SH-SY5Y (cell line): Measurements from ENCODE around the gene HSPA1B.

ENCODE experiments used
- GATA2 ChIP-seq: IDR thresholded peaks from 2 replicates; pipeline ENCODE4 v1.6.1; 2011; ENCODE audit warnings: mild to moderate bottlenecking, low read depth, low read length
- GATA3 ChIP-seq: IDR thresholded peaks from 2 replicates; pipeline ENCODE4 v1.6.1; 2011; ENCODE audit warnings: low read depth, mild to moderate bottlenecking, low read length, moderate library complexity

Gene HSPA1B

GRCh38 chr6:31842053-31842452, 14.5 kb downstream of the HSPA1B start:
- TF ChIP-seq GATA2, result no peak
- no peak for TF ChIP-seq GATA3

DNA sequence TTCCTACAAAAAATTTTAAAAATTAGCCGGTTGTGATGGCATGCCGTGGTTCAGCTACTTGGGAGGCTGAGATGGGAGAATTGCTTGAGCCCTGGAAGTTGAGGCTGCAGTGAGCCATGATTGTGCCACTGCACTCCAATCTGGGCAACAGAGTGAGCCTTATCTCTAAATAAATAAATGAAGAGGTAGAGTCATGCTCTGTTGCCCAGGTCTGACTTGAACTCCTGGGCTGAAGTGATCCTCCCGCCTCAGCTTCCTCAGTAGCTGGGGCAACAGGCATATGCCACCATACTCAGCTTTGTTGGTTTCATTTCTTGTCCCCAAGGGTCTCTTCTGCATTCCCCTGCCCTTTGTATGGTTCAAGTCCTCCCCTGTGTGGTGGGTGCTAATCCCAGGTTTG, 17.0 kb downstream of the HSPA1B start:
- TF ChIP-seq GATA2 (no peak), GATA3 (no peak)

DNA sequence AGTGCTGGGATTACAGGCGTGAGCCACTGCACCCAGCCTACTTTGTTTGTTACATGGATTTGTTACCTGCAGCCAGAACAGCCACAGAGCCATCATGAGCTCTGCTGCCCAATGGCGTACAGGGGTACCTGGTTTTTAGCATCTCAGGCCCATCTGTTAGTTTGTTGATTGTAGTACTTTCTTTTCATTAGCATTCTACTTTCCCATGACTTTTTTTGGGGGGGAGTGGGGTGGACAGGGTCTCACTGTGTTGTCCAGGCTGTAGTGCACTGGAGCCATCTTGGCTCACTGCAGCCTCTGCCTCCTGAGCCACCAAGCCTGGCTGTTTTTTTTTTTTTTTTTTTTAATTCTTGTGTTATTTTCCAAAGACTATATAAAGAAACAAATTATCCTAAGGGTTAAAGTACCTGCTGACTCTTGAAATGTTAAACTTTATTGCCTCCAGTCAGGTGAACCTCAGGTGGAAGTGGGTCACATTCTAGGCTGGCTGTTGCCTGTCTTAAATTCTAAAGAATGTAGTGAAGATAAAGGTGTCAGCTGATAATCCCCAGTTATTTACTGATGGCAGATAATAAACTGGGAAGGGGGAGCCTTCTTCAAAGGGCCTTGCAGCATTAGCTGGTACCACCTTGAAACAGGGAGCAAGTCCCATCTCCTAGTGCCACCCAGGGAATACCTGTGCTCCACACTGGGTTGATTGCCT, 19.9 kb downstream of the HSPA1B start:
- TF ChIP-seq GATA2 (no peak), GATA3 (no peak)

GRCh38 chr6:31850765-31851484, 23.4 kb downstream of the HSPA1B start:
- TF ChIP-seq GATA2 (no peak), GATA3 (no peak)

- TF ChIP-seq GATA3, result no peak
Observed at GRCh38 chr6:31851485-31851832, 23.9 kb downstream of the HSPA1B start.

DNA sequence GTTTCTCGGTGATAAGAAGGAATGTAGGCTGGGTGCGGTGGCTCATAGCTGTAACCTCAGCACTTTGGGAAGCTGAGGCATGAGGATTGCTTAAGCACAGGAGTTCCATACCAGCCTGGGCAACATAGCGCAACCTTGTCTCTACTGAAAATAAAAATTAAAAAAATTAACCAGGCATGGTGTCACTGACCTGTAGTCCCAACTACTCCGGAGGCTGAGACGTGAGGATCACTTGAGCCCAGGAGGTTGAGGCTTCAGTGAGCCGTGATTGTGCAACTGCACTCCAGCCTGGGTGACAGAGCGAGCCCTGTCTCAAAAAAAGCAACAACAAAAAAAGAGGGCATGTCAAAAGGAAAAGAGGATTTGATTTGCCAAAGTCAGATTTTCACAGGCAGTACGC, 31.2 kb downstream of the HSPA1B start:
- TF ChIP-seq GATA2 (no peak), GATA3 (no peak)

- TF ChIP-seq GATA3 (no peak), GATA2 (no peak)
Observed at GRCh38 chr6:31859923-31860322, 32.4 kb downstream of the HSPA1B start.

DNA sequence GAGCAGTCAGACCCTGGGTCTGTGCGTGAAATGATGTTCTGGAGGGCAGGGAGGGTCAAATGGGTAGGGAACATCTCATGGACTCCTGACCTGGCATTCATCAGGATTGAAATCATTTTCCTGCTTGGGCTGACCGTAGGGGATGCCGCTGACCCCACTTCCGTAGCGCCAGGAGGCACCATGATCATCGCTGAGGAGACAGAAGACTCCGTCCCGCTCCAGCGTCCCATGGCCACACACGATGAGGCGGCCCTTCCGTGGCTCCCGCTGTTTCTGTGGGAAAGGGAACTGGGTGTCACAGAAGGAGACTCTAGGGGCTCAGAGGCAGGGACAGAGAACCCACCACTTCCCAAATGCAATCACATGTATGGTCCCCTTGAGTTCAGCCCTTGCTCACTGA, 32.8 kb downstream of the HSPA1B start:
- TF ChIP-seq GATA2, result no peak
- no peak for TF ChIP-seq GATA3

- TF ChIP-seq GATA3 (no peak), GATA2 (no peak)
Observed at GRCh38 chr6:31861150-31861549, 33.6 kb downstream of the HSPA1B start.

- TF ChIP-seq GATA3, result no peak
- TF ChIP-seq GATA2, result no peak
Observed at GRCh38 chr6:31861919-31862343, 34.4 kb downstream of the HSPA1B start.

DNA sequence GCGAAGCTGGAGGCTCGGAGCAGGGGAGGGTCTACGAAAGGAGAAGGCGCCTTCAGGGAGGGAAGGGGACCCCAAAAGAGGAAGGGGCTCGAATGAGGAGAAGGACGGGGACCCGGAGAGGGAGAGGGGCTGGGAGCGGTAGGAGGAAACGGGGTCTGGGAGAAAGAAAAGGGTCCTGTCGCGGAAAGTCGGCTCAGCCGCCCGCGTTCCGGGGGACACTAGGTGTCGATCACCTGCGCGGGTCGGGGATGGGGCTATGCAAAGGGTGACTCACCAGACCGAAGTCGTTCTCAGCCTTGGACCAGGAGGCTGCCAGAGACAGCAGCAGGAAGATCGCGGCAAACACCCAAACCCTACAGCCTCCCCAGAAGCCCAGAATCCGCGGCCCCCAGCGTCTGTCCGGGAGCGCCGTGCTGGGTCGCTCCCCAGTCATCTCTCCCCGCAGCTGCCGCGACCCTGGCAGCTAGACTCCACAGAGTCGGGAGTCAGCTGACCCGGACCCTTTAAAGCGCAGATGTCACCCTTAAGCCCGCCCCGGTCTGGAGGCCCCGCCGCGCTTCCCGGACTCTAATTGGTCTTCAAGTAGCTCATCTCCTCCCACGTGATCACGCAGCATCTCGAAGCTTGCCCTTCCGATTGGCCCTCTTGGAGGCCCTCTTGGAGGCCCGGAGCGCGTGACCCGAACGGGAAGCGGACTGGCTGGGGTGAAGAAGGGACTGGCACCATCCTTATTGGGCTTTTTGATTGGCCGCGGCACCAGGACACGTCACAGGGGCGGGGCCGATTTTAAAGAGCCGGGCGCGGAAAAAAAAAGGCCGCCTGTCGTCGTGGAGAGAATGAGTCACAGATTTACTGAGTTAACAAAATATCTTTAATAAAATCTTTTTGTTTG, 35.1 kb downstream of the HSPA1B start, which contains the start of gene NEU1:
Gene NEU1 (minus strand): TSS at position 478 of the 892 bp plus-strand sequence. CDS start 45 bp downstream, at position 433.
- TF ChIP-seq GATA2, result no peak
- no peak for TF ChIP-seq GATA3

- no peak for TF ChIP-seq GATA2
Observed at GRCh38 chr6:31864818-31865204, 37.3 kb downstream of the HSPA1B start.

DNA sequence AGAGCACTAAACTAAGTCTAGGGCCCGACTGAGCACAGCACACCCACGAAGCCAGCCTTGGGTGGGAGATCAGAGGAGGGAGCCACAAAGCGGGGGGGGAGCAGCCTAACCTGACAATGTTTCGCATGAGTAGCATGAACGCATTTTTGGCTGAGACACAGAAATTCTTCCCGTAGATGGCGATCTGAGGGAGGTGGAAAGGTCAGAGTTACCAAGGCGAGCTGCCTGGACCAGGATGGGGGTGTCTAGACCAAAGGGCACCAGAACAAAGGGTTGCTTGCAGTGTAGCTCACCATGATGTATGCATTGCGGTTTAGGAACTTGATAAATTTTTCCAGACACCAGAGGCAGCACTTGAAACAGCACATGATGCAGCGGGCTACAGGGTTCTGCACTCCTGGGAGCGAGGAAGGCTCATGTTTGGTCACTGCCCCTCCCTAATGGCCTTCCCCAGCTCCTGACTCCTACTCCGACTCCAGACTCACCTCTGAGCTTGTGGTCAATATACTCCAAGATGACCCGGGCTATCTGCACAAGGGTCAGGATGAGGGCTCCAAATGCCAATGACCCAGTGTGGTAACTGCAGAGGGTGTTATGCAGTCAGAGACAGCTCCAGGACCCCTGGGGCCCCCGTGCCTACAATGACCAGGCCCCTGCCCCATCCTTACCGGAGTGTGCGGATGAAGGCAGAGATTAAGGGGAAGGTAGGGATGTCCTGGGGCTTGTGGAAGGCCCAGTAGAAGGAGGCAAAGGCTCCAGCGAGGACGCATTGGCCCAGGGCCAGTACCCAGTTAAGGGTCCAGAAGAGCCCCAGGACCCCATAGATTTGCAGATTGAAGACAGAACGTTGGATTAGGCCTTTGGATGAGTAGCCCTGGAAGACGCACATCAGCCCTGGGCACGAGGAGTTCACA, 37.9 kb downstream of the HSPA1B start:
- TF ChIP-seq GATA3 (no peak), GATA2 (no peak)
